ENCODE measurements around the gene MEGF11. TPM values are rescaled to one million over a fixed set of nuclear protein-coding genes. Genes with fewer than 3 reads are reported as not detected.

MEGF11 gene
- total and polyA plus RNA-seq, 8 donors, result 2.6 to 17.4 (median 9.9) TPM; not detected in 1

DNA sequence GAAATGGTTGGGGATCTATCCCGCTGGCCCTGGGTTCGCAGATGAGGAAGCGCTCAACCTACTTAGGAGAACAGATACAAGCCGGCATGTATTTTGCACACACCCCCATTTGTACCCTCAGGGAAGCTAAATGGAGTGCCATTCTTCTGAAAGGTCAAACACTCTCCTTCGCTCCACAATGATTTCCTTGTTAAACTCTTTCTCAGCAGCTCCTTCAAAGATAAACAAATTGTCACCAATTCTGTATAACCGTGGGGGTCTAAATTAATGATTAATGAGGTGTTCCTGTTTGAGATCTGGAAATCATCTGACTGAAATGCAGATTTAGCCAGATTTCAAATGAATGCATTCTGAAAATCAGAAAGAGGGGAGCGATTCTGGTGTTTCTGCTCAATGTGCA lies 124.0 kb downstream of the MEGF11 start:
- intact Hi-C loops (cut with DNase I), result no loop called here
- Histone ChIP-seq H3K9me3 (no peaks in the 10 kb centered on the region), H3K4me1 (peaks cover 0 to 3% of the 10 kb centered on the region in 2 donors), H3K27ac (no peak overlapping the region), H3K27me3 (peaks cover 0 to 51% of the 10 kb centered on the region in 2 donors), H3K4me3 (no peak overlapping the region), H3K36me3 (no peaks in the 10 kb centered on the region)
- ATAC-seq, result no peak
- TF ChIP-seq, protein P1, sequence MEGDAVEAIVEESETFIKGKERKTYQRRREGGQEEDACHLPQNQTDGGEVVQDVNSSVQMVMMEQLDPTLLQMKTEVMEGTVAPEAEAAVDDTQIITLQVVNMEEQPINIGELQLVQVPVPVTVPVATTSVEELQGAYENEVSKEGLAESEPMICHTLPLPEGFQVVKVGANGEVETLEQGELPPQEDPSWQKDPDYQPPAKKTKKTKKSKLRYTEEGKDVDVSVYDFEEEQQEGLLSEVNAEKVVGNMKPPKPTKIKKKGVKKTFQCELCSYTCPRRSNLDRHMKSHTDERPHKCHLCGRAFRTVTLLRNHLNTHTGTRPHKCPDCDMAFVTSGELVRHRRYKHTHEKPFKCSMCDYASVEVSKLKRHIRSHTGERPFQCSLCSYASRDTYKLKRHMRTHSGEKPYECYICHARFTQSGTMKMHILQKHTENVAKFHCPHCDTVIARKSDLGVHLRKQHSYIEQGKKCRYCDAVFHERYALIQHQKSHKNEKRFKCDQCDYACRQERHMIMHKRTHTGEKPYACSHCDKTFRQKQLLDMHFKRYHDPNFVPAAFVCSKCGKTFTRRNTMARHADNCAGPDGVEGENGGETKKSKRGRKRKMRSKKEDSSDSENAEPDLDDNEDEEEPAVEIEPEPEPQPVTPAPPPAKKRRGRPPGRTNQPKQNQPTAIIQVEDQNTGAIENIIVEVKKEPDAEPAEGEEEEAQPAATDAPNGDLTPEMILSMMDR (IDR thresholded peaks at IDR 0.05), result no peak
- DNase-seq, result no peak

DNA sequence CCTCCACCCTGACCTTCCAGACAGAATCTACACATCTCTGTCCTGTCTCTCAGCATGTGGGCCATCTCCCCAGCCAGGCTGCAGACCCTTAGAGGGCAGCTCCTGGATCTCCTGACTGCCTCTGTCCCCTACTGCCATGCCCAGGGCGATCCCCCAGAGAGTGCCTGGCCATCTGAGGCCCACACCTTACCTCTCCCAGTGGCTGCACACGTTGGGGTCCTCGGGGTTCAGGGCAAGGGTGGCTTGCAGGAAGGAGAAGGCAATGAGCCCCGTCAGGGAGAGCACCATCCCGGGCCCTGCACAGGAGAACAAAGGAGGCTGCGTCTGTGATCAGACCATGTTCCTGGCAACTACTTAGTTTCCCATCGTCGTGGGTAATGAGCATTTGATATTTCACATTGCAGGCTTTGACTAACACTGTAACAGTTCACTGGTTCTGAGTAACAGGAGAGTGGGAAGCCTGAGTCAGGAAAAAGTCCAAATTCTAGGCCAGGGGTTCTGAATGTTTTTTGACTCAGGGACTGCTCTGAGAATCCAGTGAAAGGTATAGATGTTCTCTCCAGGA lies 125.4 kb downstream of the MEGF11 start:
- no peak overlapping the region for H3K4me3 ChIP-seq
- no peaks in the 10 kb centered on the region for H3K36me3 ChIP-seq
- ATAC-seq (no peak), DNase-seq (no peak)
- peaks cover 0 to 3% of the 10 kb centered on the region in 2 donors for H3K4me1 ChIP-seq
- H3K9me3 ChIP-seq, result no peaks in the 10 kb centered on the region
- intact Hi-C loops (cut with DNase I), result no loop called here
- no peak overlapping the region for H3K27ac ChIP-seq
- peaks cover 0 to 60% of the 10 kb centered on the region in 2 donors for H3K27me3 ChIP-seq
- TF ChIP-seq, protein P1 (IDR thresholded peaks at IDR 0.05), result no peak

DNA sequence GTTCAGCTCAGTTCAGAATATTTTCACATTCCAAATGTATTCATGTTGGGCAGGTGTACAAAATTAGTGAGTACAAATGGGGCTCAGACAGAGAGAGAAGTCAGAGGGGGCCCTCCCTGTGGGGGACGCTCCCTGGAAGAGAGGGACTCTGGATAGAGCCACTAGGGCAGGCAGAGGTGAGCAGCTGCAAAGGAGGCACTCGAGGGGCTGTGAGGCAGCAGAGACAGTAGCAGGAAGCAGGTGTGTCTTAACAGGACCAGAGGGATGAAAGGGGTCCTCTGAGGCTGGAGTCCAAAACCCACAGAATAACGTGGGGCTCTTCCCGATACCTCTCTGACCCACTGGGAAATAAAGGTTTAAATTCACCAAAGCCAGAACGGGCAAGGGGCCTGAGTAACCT lies 127.1 kb downstream of the MEGF11 start:
- Histone ChIP-seq H3K4me1 (peaks cover 0 to 3% of the 10 kb centered on the region in 2 donors), H3K9me3 (no peaks in the 10 kb centered on the region), H3K4me3 (no peak overlapping the region), H3K36me3 (no peaks in the 10 kb centered on the region), H3K27ac (no peak overlapping the region), H3K27me3 (peaks cover 0 to 64% of the 10 kb centered on the region in 2 donors)
- DNase-seq, result no peak
- no peak for ATAC-seq
- intact Hi-C loops (cut with DNase I), result no loop called here
- TF ChIP-seq, protein P1 (IDR thresholded peaks at IDR 0.05), result no peak

DNA sequence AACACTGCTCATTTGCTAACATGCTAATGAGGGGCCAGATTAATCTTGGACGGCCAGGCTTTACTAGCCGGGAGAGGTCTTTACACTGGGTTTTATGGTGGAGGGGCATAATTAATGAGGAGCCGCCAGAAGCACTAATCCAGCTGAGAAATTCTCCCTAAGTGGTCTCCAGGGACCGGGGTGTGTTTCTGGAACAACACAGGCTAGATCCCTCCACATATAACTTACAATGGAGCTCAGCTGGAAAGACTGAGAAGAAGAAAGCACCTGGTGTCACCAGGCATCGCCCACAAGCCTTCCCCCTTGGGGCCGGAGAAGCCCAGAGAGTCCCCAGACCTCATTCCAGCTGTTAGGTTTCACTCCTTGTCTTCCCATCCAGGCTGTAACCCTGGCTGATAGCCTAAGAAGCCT lies 127.5 kb downstream of the MEGF11 start:
- DNase-seq, result no peak
- no peak for ATAC-seq

DNA sequence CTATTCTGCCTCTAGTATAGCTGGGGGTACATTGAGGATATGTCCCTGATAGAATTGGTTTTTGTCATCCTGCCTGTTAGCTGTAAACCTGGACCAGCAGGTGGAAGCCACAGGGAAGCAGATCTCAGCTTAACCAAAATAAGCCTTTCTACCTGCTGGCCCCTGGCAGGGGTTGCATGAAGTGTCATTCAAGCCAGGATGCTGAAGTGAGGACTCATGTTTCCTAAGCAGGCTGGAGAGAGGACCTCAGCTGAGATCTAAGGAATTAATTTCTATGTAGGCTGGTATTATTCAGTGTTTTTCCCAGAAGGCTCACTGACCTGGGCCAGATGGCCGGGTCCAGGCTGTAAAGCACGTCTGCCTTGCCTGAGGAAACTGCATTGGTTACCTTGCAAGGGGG lies 128.9 kb downstream of the MEGF11 start:
- intact Hi-C loops (cut with DNase I), result no loop called here
- no peak overlapping the region for H3K27ac ChIP-seq
- no peak overlapping the region for H3K4me3 ChIP-seq
- H3K36me3 ChIP-seq, result no peaks in the 10 kb centered on the region
- TF ChIP-seq, protein P1 (IDR thresholded peaks at IDR 0.05), result no peak
- H3K27me3 ChIP-seq, result peaks cover 0 to 60% of the 10 kb centered on the region in 2 donors
- H3K9me3 ChIP-seq, result no peaks in the 10 kb centered on the region
- ATAC-seq, result no peak
- H3K4me1 ChIP-seq, result no peaks in the 10 kb centered on the region
- DNase-seq, result no peak

More for the DNA sequence above, 127.5 kb downstream of the MEGF11 start:
- no peak overlapping the region for H3K4me3 ChIP-seq
- no peaks in the 10 kb centered on the region for H3K4me1 ChIP-seq
- peaks cover 0 to 64% of the 10 kb centered on the region in 2 donors for H3K27me3 ChIP-seq
- TF ChIP-seq, protein P1 (IDR thresholded peaks at IDR 0.05), result no peak
- intact Hi-C loops (cut with DNase I), result no loop called here
- H3K9me3 ChIP-seq, result no peaks in the 10 kb centered on the region
- H3K27ac ChIP-seq, result no peak overlapping the region
- H3K36me3 ChIP-seq, result no peaks in the 10 kb centered on the region

Measured in left lung (tissue), 10 donors.